ENCODE results near the gene PASD1.

DNA sequence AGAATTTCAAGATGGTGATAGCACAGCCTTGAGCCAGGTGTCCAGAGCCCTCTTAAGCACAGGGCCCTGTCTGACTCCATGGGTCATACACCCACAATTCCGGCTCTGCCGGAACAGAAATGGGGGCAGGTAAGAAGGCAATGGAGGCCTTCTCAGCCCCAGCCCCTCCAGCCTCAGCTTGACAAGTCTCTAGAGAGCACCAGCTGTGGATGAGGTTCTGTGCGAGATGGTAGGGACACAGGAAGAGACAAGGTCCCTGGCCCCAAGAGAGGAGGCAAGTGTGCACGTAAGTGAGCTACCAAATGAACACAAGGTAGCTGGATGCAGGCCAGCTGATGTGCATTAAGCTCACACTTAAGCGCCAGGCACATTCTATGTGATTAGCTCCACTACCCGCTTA, 129.3 kb downstream of the PASD1 start:
- TF ChIP-seq, protein P1, sequence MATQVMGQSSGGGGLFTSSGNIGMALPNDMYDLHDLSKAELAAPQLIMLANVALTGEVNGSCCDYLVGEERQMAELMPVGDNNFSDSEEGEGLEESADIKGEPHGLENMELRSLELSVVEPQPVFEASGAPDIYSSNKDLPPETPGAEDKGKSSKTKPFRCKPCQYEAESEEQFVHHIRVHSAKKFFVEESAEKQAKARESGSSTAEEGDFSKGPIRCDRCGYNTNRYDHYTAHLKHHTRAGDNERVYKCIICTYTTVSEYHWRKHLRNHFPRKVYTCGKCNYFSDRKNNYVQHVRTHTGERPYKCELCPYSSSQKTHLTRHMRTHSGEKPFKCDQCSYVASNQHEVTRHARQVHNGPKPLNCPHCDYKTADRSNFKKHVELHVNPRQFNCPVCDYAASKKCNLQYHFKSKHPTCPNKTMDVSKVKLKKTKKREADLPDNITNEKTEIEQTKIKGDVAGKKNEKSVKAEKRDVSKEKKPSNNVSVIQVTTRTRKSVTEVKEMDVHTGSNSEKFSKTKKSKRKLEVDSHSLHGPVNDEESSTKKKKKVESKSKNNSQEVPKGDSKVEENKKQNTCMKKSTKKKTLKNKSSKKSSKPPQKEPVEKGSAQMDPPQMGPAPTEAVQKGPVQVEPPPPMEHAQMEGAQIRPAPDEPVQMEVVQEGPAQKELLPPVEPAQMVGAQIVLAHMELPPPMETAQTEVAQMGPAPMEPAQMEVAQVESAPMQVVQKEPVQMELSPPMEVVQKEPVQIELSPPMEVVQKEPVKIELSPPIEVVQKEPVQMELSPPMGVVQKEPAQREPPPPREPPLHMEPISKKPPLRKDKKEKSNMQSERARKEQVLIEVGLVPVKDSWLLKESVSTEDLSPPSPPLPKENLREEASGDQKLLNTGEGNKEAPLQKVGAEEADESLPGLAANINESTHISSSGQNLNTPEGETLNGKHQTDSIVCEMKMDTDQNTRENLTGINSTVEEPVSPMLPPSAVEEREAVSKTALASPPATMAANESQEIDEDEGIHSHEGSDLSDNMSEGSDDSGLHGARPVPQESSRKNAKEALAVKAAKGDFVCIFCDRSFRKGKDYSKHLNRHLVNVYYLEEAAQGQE (IDR thresholded peaks at IDR 0.05; ENCODE audit: insufficient read depth in 1 of 2, low read depth in 2 of 2, low read length in 2 of 2) = no peak
- TF ChIP-seq SIN3A (IDR thresholded peaks at IDR 0.05; ENCODE audit: borderline replicate concordance, insufficient read depth, low read length) (no peak), FOXP2 (optimal IDR thresholded peaks at IDR 0.05; ENCODE audit: borderline replicate concordance, extremely low read depth, extremely low read length, insufficient read depth) (no peak), POLR2AphosphoS5 (IDR thresholded peaks at IDR 0.05; ENCODE audit: low read depth, low read length) (no peak), TAF1 (IDR thresholded peaks at IDR 0.05; ENCODE audit: borderline replicate concordance, insufficient read depth, low read length) (no peak)
